Gastrocnemius medialis (tissue), 4 donors: ENCODE data around the gene SHF. TPM values are rescaled to one million over a fixed set of nuclear protein-coding genes. Genes with fewer than 3 reads are reported as not detected.
A peak's percentile ranks its signal among the peaks of the same experiment; 100 is the strongest.

Experiments
- ATAC-seq, 2 donors: fragments of 150-250 bp; one replicate each; pipeline ENCODE4 v1.9.1; 2016
- DNase-seq, 2 donors: peaks; one replicate each; pipeline ENCODE4 v3.0.0-alpha.2; 2019
- H3K27ac ChIP-seq, 4 donors: fragments of 200-600 bp; sonication (generic); 1 replicate in 1 of 4; 2 replicates in 3 of 4; pipeline ENCODE4 v1.5.1; 2016 to 2018; ENCODE audit warnings: mild to moderate bottlenecking in 2 of 4, moderate library complexity in 1 of 4
- H3K27me3 ChIP-seq, 3 donors: fragments of 200-600 bp; sonication (generic) in 2 of 3; 1 replicate in 1 of 3; 2 replicates in 2 of 3; pipeline versions ENCODE4 v1.5.1 to v1.6.0; 2016 to 2019; ENCODE audit warnings: mild to moderate bottlenecking in 1 of 3, moderate library complexity in 1 of 3
- H3K36me3 ChIP-seq, 2 donors: fragments of 200-600 bp; sonication (generic) in 1 of 2; one replicate each; pipeline ENCODE4 v1.5.1; 2017 to 2018
- H3K4me1 ChIP-seq, 2 donors: fragments of 200-600 bp; sonication (generic) in 1 of 2; one replicate each; pipeline ENCODE4 v1.5.1; 2016 to 2017; ENCODE audit warnings: mild to moderate bottlenecking in 2 of 2
- H3K4me3 ChIP-seq, 4 donors: fragments of 200-600 bp; sonication (generic) in 3 of 4; 1 replicate in 1 of 4; 2 replicates in 3 of 4; pipeline ENCODE4 v1.5.1; 2016 to 2019; ENCODE audit warnings: mild to moderate bottlenecking in 2 of 4
- H3K9me3 ChIP-seq, 3 donors: fragments of 200-600 bp; sonication (generic) in 2 of 3; 1 replicate in 1 of 3; 2 replicates in 2 of 3; pipeline ENCODE4 v1.5.1; 2016 to 2019
- POLR2A ChIP-seq, 2 donors: fragments of 450-650 bp; IDR thresholded peaks; one replicate each; pipeline ENCODE4 v1.6.1; 2017; ENCODE audit warnings: antibody characterized with exemption in 2 of 2, mild to moderate bottlenecking in 2 of 2, moderate library complexity in 2 of 2
- in situ Hi-C, 4 donors: fragments of 200-750 bp; cut with MboI; loops; one replicate each; pipeline versions ENCODE4 v1.15.0 to v1.8.0; 2017; ENCODE audit warnings: low sequenced_read_pairs in 4 of 4
- intact Hi-C: fragments of 100-400 bp; cut with DNase I; formaldehyde crosslinking; loops from one replicate; pipeline ENCODE4 v1.15.1; 2023; ENCODE audit warnings: low total_unique reads
- total RNA-seq, 4 donors: library from RNA; depleted of rRNA; stranded (reverse); fragments of >200 nt; gene quantifications; one replicate each; pipeline versions ENCODE4 v1.1.0 to v1.2.3, GENCODE V29; 2016
- TF ChIP-seq, protein P1 (sequence below), 5 experiments: fragments of 450-650 bp in 3 of 5; fragments of 200-600 bp in 2 of 5; sonication (generic) in 2 of 5; IDR thresholded peaks in 4 of 5; conservative IDR thresholded peaks in 1 of 5; 1 replicate in 4 of 5; 2 replicates in 1 of 5; pipeline ENCODE4 v1.5.1; 2016 to 2019; ENCODE audit warnings: antibody characterized with exemption in 5 of 5, mild to moderate bottlenecking in 3 of 5, moderate library complexity in 3 of 5

Gene SHF
- total RNA-seq, 4 donors from 2014 or later, result 0.80 to 3.3 (median 1.7) TPM

DNA sequence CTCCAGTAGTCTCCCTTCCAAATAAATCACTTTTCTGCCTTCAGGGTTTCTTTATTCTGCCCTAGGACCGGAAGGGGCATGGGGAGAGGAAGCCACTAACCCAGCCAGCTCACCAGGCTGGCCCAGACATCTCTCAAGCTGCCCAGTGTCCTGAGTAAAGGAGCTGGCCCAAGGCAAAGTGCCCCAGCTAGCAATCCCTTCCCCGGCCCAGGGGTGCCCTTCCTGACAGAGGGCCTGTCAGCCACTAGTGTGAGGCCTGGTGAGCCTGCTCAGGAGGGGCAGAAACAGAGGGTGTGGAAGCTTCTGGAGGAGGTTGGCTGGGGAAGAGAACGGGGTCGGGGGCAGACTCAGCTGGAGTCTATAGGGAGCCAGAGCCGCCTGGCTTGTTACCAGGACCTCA lies 22.2 kb downstream of the SHF start:
- no peaks in the 10 kb centered on the region for H3K9me3 ChIP-seq
- H3K27me3 ChIP-seq, result no peaks in the 10 kb centered on the region
- H3K4me1 ChIP-seq, result peaks cover 0 to 4% of the 10 kb centered on the region in 2 donors
- in situ Hi-C loops (loop anchor here in 3 of 4 donors (10.0 to 25.0 kb wide), 2 partner anchors 239 to 247 kb away; a partner anchor contains a TSS), intact Hi-C loops (no loop called here)
- DNase-seq (no peak), ATAC-seq (no peak)
- H3K27ac ChIP-seq, result peak overlapping the region in 1 of 4 donors; percentile 91
- H3K4me3 ChIP-seq, result no peak overlapping the region
- TF ChIP-seq POLR2A (IDR thresholded peaks at IDR 0.05), result no peak
- TF ChIP-seq, protein P1, sequence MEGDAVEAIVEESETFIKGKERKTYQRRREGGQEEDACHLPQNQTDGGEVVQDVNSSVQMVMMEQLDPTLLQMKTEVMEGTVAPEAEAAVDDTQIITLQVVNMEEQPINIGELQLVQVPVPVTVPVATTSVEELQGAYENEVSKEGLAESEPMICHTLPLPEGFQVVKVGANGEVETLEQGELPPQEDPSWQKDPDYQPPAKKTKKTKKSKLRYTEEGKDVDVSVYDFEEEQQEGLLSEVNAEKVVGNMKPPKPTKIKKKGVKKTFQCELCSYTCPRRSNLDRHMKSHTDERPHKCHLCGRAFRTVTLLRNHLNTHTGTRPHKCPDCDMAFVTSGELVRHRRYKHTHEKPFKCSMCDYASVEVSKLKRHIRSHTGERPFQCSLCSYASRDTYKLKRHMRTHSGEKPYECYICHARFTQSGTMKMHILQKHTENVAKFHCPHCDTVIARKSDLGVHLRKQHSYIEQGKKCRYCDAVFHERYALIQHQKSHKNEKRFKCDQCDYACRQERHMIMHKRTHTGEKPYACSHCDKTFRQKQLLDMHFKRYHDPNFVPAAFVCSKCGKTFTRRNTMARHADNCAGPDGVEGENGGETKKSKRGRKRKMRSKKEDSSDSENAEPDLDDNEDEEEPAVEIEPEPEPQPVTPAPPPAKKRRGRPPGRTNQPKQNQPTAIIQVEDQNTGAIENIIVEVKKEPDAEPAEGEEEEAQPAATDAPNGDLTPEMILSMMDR (IDR thresholded peaks at IDR 0.05 in 4 of 5, conservative IDR thresholded peaks at IDR 0.05 in 1 of 5), result no peak
- no peaks in the 10 kb centered on the region for H3K36me3 ChIP-seq

DNA sequence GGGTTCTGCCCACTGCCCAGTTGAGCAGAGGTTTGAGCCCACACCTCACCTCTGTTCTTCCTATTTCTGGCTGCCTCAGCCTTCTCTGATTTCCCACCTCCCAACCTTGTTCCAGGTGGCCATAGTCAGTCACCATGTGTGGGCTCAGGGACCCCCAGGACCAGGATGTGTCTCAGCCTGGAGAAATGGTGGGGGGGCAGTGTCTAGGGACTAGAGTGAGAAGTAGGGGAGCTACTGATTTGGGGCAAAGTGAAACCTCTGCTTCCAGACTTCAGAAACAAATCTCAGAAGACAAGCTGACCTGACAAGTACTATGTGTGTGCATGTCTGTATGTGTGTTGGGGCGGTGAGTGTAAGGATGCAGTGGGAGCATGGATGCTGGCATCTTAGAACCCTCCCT lies 22.9 kb downstream of the SHF start:
- Histone ChIP-seq H3K4me1 (peaks cover 0 to 4% of the 10 kb centered on the region in 2 donors), H3K27me3 (no peaks in the 10 kb centered on the region), H3K27ac (no peak overlapping the region), H3K36me3 (no peaks in the 10 kb centered on the region), H3K9me3 (no peaks in the 10 kb centered on the region), H3K4me3 (no peak overlapping the region)
- intact Hi-C loops (no loop called here), in situ Hi-C loops (loop anchor here in 3 of 4 donors (5.0 to 25.0 kb wide), 3 partner anchors 122 to 247 kb away; a partner anchor contains a TSS)
- TF ChIP-seq POLR2A (IDR thresholded peaks at IDR 0.05), result no peak
- TF ChIP-seq, protein P1 (IDR thresholded peaks at IDR 0.05 in 4 of 5, conservative IDR thresholded peaks at IDR 0.05 in 1 of 5), result no peak
- ATAC-seq, result no peak
- DNase-seq, result no peak

DNA sequence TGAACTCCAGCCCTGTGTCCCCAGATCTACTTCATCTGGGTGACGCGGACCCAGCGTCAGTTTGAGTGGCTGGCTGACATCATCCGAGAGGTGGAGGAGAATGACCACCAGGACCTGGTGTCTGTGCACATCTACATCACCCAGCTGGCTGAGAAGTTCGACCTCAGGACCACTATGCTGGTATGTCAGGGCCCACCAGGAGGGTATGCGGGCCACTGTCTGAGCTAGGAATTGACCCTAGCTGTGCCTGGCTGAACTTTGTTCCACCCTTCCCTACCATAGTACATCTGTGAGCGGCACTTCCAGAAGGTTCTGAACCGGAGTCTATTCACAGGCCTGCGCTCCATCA lies 24.3 kb downstream of the SHF start:
- TF ChIP-seq, protein P1 (IDR thresholded peaks at IDR 0.05 in 4 of 5, conservative IDR thresholded peaks at IDR 0.05 in 1 of 5), result no peak
- no peak for TF ChIP-seq POLR2A (IDR thresholded peaks at IDR 0.05)
- no peak for DNase-seq
- H3K4me3 ChIP-seq, result no peak overlapping the region
- intact Hi-C loops (loop anchor here (1.0 to 2.0 kb wide), 3 partner anchors 116 to 295 kb away; no protein-coding TSS in a partner anchor), in situ Hi-C loops (loop anchor here in 3 of 4 donors (5.0 to 25.0 kb wide), 3 partner anchors 124 to 249 kb away; a partner anchor contains a TSS)
- ATAC-seq, result no peak
- no peaks in the 10 kb centered on the region for H3K9me3 ChIP-seq
- H3K4me1 ChIP-seq, result peaks cover 0 to 4% of the 10 kb centered on the region in 2 donors
- H3K27ac ChIP-seq, result no peak overlapping the region
- H3K36me3 ChIP-seq, result no peaks in the 10 kb centered on the region
- H3K27me3 ChIP-seq, result no peaks in the 10 kb centered on the region

DNA sequence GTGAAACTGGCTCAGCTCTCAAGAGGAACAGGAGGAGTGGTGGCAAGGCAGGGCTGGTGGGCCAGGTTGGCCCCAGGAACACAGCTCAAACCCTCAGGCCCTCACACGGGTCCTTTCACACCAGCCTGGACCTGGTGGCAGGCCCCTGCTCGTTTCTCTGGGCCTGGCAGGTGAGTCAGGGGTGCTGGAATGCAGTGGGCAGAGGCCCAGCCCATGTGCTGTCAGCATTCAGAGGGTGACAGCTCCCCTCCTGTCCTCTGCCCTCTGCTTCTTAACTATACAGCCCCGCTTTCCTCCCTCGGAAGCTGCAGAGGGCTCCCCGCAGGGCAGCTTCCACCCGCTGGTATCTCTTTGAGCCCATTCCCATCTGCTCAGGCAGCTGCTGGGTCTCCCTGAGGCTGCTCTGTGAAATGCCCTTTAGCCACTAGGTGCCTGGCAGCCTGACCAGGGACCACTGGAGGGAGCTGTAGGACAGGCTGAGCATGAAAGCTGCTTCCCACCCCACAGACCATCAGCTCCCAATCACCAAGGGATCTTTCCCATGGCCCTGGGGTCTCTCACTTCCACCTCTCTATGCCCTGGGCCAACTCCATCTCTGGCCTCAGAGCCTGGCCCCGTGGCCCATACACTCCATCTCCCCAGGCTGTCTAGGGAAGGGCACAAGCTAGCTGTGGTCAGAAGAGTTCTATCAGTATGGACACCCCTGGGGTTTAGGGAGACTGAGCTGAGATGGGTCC lies 24.8 kb downstream of the SHF start:
- H3K4me1 ChIP-seq, result peaks cover 0 to 4% of the 10 kb centered on the region in 2 donors
- H3K27me3 ChIP-seq, result no peaks in the 10 kb centered on the region
- in situ Hi-C loops (loop anchor here in 3 of 4 donors (5.0 to 25.0 kb wide), 3 partner anchors 124 to 249 kb away; a partner anchor contains a TSS), intact Hi-C loops (loop anchor here (1.0 to 2.0 kb wide), 3 partner anchors 116 to 296 kb away; no protein-coding TSS in a partner anchor)
- TF ChIP-seq POLR2A (IDR thresholded peaks at IDR 0.05), result no peak
- TF ChIP-seq, protein P1 (IDR thresholded peaks at IDR 0.05 in 4 of 5, conservative IDR thresholded peaks at IDR 0.05 in 1 of 5), result peak; percentile 71 to 90 (median 80)
- ATAC-seq (peak; percentile 55 to 61), DNase-seq (peak; percentile 60 to 71)
- no peak overlapping the region for H3K27ac ChIP-seq
- H3K4me3 ChIP-seq, result no peak overlapping the region
- H3K9me3 ChIP-seq, result no peaks in the 10 kb centered on the region
- no peaks in the 10 kb centered on the region for H3K36me3 ChIP-seq
